Tibial nerve (tissue), 4 donors: Measurements from ENCODE around the gene ANKDD1B.

ENCODE experiments used
- EP300 ChIP-seq, 2 donors: sonication (generic); formaldehyde crosslinking; IDR thresholded peaks; one replicate each; pipeline ENCODE4 v1.6.1; 2017; ENCODE audit warnings: antibody characterized with exemption in 2 of 2, mild to moderate bottlenecking in 1 of 2
- POLR2A ChIP-seq, 2 donors: fragments of 450-650 bp; IDR thresholded peaks; one replicate each; pipeline ENCODE4 v1.6.1; 2017; ENCODE audit warnings: antibody characterized with exemption in 2 of 2, mild to moderate bottlenecking in 2 of 2, moderate library complexity in 2 of 2
- TF ChIP-seq, protein P1 (sequence below), 5 experiments: fragments of 200-600 bp in 3 of 5; fragments of 450-650 bp in 2 of 5; sonication (generic) in 3 of 5; IDR thresholded peaks; one replicate each; pipeline ENCODE4 v1.5.1; 2016 to 2019; ENCODE audit warnings: antibody characterized with exemption in 5 of 5, mild to moderate bottlenecking in 3 of 5, moderate library complexity in 2 of 5

GRCh38 chr5:75608870-75609269 lies 2.4 kb upstream of the ANKDD1B start:
- TF ChIP-seq, protein P1, sequence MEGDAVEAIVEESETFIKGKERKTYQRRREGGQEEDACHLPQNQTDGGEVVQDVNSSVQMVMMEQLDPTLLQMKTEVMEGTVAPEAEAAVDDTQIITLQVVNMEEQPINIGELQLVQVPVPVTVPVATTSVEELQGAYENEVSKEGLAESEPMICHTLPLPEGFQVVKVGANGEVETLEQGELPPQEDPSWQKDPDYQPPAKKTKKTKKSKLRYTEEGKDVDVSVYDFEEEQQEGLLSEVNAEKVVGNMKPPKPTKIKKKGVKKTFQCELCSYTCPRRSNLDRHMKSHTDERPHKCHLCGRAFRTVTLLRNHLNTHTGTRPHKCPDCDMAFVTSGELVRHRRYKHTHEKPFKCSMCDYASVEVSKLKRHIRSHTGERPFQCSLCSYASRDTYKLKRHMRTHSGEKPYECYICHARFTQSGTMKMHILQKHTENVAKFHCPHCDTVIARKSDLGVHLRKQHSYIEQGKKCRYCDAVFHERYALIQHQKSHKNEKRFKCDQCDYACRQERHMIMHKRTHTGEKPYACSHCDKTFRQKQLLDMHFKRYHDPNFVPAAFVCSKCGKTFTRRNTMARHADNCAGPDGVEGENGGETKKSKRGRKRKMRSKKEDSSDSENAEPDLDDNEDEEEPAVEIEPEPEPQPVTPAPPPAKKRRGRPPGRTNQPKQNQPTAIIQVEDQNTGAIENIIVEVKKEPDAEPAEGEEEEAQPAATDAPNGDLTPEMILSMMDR (IDR thresholded peaks at IDR 0.05) = no peak
- no peak for TF ChIP-seq POLR2A (IDR thresholded peaks at IDR 0.05)
- no peak for TF ChIP-seq EP300 (IDR thresholded peaks at IDR 0.05)
